OCI-LY7 (cell line): ENCODE measurements around the gene GFER.
"Not testable (repeated sequence)": the region's sequence is repeated elsewhere in the genome, so short reads cannot be mapped to it uniquely, and the experiment has no call there.

Source experiments
- EZH2phosphoT487 ChIP-seq: fragments of 200-600 bp; sonication (generic); IDR thresholded peaks from 2 replicates; pipeline ENCODE4 v1.6.1; 2018; ENCODE audit warnings: low read depth, borderline replicate concordance, mild to moderate bottlenecking, mixed run types, antibody characterized with exemption, low read length, moderate library complexity, mixed read lengths
- TF ChIP-seq, protein P1 (sequence below): fragments of 200-600 bp; sonication (generic); conservative IDR thresholded peaks from 2 replicates; pipeline ENCODE4 v1.5.1; 2014; ENCODE audit warnings: mild to moderate bottlenecking, antibody characterized with exemption, low read length, moderate library complexity, mixed read lengths

DNA sequence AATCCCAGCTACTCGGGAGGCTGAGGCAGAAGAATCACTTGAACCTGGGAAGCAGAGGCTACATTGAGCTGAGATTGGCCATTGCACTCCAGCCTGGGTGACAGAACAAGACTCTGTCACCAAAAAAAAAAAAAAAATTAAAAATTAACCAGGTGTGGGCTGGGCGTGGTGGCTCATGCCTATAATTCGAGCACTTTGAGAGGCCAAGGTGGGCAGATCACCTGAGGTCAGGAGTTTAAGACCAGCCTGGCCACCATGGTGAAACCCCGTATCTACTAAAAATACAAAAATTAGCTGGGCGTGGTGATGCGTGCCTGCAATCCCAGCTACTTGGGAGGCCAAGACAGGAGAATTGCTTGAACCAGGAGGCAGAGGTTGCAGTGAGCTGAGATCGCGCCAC, 44.2 kb upstream of the GFER start:
- TF ChIP-seq, protein P1, sequence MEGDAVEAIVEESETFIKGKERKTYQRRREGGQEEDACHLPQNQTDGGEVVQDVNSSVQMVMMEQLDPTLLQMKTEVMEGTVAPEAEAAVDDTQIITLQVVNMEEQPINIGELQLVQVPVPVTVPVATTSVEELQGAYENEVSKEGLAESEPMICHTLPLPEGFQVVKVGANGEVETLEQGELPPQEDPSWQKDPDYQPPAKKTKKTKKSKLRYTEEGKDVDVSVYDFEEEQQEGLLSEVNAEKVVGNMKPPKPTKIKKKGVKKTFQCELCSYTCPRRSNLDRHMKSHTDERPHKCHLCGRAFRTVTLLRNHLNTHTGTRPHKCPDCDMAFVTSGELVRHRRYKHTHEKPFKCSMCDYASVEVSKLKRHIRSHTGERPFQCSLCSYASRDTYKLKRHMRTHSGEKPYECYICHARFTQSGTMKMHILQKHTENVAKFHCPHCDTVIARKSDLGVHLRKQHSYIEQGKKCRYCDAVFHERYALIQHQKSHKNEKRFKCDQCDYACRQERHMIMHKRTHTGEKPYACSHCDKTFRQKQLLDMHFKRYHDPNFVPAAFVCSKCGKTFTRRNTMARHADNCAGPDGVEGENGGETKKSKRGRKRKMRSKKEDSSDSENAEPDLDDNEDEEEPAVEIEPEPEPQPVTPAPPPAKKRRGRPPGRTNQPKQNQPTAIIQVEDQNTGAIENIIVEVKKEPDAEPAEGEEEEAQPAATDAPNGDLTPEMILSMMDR = not testable (repeated sequence)
- TF ChIP-seq EZH2phosphoT487 = not testable (repeated sequence)
